SK-N-MC (cell line): ENCODE measurements around the gene VTCN1.

ENCODE experiments used
- DNase-seq: peaks from one replicate; pipeline ENCODE4 v3.0.0-alpha.2; 2011; ENCODE audit warnings: low read depth, low spot score
- H3K27ac ChIP-seq: fragments of 200-600 bp; sonication (generic); 2 replicates; pipeline ENCODE4 v1.5.1; 2016; ENCODE audit warnings: mixed run types
- H3K36me3 ChIP-seq: fragments of 200-600 bp; sonication (generic); 2 replicates; pipeline ENCODE4 v1.6.1; 2017; ENCODE audit warnings: antibody characterized with exemption, low read length, mixed read lengths; ENCODE audit not compliant: insufficient read depth
- H3K4me3 ChIP-seq: fragments of 200-600 bp; sonication (generic); 2 replicates; pipeline ENCODE4 v1.5.1; 2016
- H3K9ac ChIP-seq: fragments of 200-600 bp; sonication (generic); 2 replicates; pipeline ENCODE4 v1.8.0; 2017; ENCODE audit warnings: mixed run types, mixed read lengths; ENCODE audit not compliant: insufficient read length
- H3K9me3 ChIP-seq: fragments of 200-600 bp; sonication (generic); 2 replicates; pipeline ENCODE4 v1.6.1; 2017; ENCODE audit warnings: low read depth, mild to moderate bottlenecking, antibody characterized with exemption, low read length, moderate library complexity, mixed read lengths
- EZH2 ChIP-seq: fragments of 200-600 bp; sonication (generic); IDR thresholded peaks from one replicate; pipeline ENCODE4 v1.6.1; 2017; ENCODE audit warnings: antibody characterized with exemption
- FOXP2 ChIP-seq: optimal IDR thresholded peaks from 2 replicates; pipeline ENCODE3; 2011; ENCODE audit warnings: mild to moderate bottlenecking, moderate library complexity; ENCODE audit not compliant: insufficient read depth; ENCODE audit errors: extremely low read length, control extremely low read depth
- POLR2AphosphoS5 ChIP-seq: IDR thresholded peaks from 2 replicates; pipeline ENCODE4 v1.6.1; 2012; ENCODE audit warnings: mild to moderate bottlenecking, low read depth, low read length, borderline replicate concordance

The VTCN1 gene

GRCh38 chr1:117215019-117215418 lies 4.3 kb upstream of the VTCN1 start:
- DNase-seq = no peak
- Histone ChIP-seq H3K36me3 (no peaks in the 10 kb centered on the region), H3K4me3 (no peak overlapping the region), H3K9ac (no peak overlapping the region), H3K27ac (no peak overlapping the region), H3K9me3 (no peaks in the 10 kb centered on the region)
- no peak for TF ChIP-seq FOXP2
- TF ChIP-seq POLR2AphosphoS5 = no peak
- no peak for TF ChIP-seq EZH2

- no peak overlapping the region for H3K27ac ChIP-seq
- no peak for DNase-seq
- TF ChIP-seq FOXP2 (no peak), POLR2AphosphoS5 (no peak), EZH2 (no peak)
- no peak overlapping the region for H3K9ac ChIP-seq
- no peaks in the 10 kb centered on the region for H3K36me3 ChIP-seq
- no peaks in the 10 kb centered on the region for H3K9me3 ChIP-seq
- no peak overlapping the region for H3K4me3 ChIP-seq
Observed at GRCh38 chr1:117213046-117213445, 2.3 kb upstream of the VTCN1 start.

- H3K27ac ChIP-seq = no peak overlapping the region
- no peak overlapping the region for H3K4me3 ChIP-seq
- no peak overlapping the region for H3K9ac ChIP-seq
- DNase-seq = no peak
- no peaks in the 10 kb centered on the region for H3K9me3 ChIP-seq
- TF ChIP-seq POLR2AphosphoS5 (no peak), FOXP2 (no peak), EZH2 (no peak)
- no peaks in the 10 kb centered on the region for H3K36me3 ChIP-seq
Observed at GRCh38 chr1:117210386-117210785, 341 bp downstream of the VTCN1 start.

GRCh38 chr1:117209094-117209493 lies 1.6 kb downstream of the VTCN1 start:
- DNase-seq = no peak
- TF ChIP-seq EZH2 = no peak
- no peak for TF ChIP-seq POLR2AphosphoS5
- no peak for TF ChIP-seq FOXP2
- Histone ChIP-seq H3K36me3 (no peaks in the 10 kb centered on the region), H3K27ac (no peak overlapping the region), H3K9ac (no peak overlapping the region), H3K9me3 (no peaks in the 10 kb centered on the region), H3K4me3 (no peak overlapping the region)

- DNase-seq = no peak
- Histone ChIP-seq H3K36me3 (no peaks in the 10 kb centered on the region), H3K27ac (no peak overlapping the region), H3K4me3 (no peak overlapping the region), H3K9ac (no peak overlapping the region), H3K9me3 (no peaks in the 10 kb centered on the region)
- TF ChIP-seq FOXP2 (no peak), POLR2AphosphoS5 (no peak), EZH2 (no peak)
Observed at GRCh38 chr1:117208580-117208979, 2.1 kb downstream of the VTCN1 start.

GRCh38 chr1:117205368-117205767 lies 5.4 kb downstream of the VTCN1 start:
- Histone ChIP-seq H3K27ac (no peak overlapping the region), H3K9ac (no peak overlapping the region), H3K36me3 (no peaks in the 10 kb centered on the region), H3K9me3 (no peaks in the 10 kb centered on the region), H3K4me3 (no peak overlapping the region)
- TF ChIP-seq EZH2 = no peak
- no peak for TF ChIP-seq FOXP2
- TF ChIP-seq POLR2AphosphoS5 = no peak
- no peak for DNase-seq

- H3K4me3 ChIP-seq = no peak overlapping the region
- H3K27ac ChIP-seq = no peak overlapping the region
- H3K9ac ChIP-seq = no peak overlapping the region
- H3K9me3 ChIP-seq = no peaks in the 10 kb centered on the region
- TF ChIP-seq EZH2 = no peak
- no peak for TF ChIP-seq POLR2AphosphoS5
- TF ChIP-seq FOXP2 = no peak
- H3K36me3 ChIP-seq = no peaks in the 10 kb centered on the region
- no peak for DNase-seq
Observed at GRCh38 chr1:117201808-117202207, 8.9 kb downstream of the VTCN1 start.

GRCh38 chr1:117198097-117198496 lies 12.6 kb downstream of the VTCN1 start:
- no peak for DNase-seq
- Histone ChIP-seq H3K36me3 (no peaks in the 10 kb centered on the region), H3K9me3 (no peaks in the 10 kb centered on the region), H3K27ac (no peak overlapping the region), H3K9ac (no peak overlapping the region), H3K4me3 (no peak overlapping the region)
- TF ChIP-seq POLR2AphosphoS5 (no peak), FOXP2 (no peak), EZH2 (no peak)

- no peaks in the 10 kb centered on the region for H3K9me3 ChIP-seq
- no peaks in the 10 kb centered on the region for H3K36me3 ChIP-seq
- DNase-seq = no peak
- H3K4me3 ChIP-seq = no peak overlapping the region
- H3K27ac ChIP-seq = no peak overlapping the region
- H3K9ac ChIP-seq = no peak overlapping the region
- TF ChIP-seq FOXP2 = no peak
- no peak for TF ChIP-seq POLR2AphosphoS5
- no peak for TF ChIP-seq EZH2
Observed at GRCh38 chr1:117189726-117190125, 21.0 kb downstream of the VTCN1 start.
